Right ventricle myocardium inferior (tissue), 1 donor: ENCODE results near the gene QRFP. TPM values are rescaled to one million over a fixed set of nuclear protein-coding genes. Genes with fewer than 3 reads are reported as not detected.

Experiments
- ATAC-seq: fragments of 200-7000 bp; cut with Tn5 transposase; one replicate; pipeline ENCODE4 v1.9.1; 2020; ENCODE audit warnings: mild to moderate bottlenecking, moderate library complexity
- DNase-seq: peaks from one replicate; pipeline ENCODE4 v3.0.0; 2021; ENCODE audit errors: missing footprints
- intact Hi-C: fragments of 100-400 bp; cut with DNase I; formaldehyde crosslinking; loops from one replicate; pipeline ENCODE4 v1.11.0; 2022
- total RNA-seq: library from RNA; stranded (reverse); fragmentation: NEBNext Ultra II Directional; extraction: Animal tissue kit (Norgen Biotek cat#: 25700); gene quantifications from one replicate; pipeline ENCODE4 v1.2.1, GENCODE V29; 2021
- donor health status: DM: no; HTN: yes; CAD: no; lungs with severe emphysema.

The QRFP gene
- total RNA-seq, 1 donor from 2014 or later = not detected

DNA sequence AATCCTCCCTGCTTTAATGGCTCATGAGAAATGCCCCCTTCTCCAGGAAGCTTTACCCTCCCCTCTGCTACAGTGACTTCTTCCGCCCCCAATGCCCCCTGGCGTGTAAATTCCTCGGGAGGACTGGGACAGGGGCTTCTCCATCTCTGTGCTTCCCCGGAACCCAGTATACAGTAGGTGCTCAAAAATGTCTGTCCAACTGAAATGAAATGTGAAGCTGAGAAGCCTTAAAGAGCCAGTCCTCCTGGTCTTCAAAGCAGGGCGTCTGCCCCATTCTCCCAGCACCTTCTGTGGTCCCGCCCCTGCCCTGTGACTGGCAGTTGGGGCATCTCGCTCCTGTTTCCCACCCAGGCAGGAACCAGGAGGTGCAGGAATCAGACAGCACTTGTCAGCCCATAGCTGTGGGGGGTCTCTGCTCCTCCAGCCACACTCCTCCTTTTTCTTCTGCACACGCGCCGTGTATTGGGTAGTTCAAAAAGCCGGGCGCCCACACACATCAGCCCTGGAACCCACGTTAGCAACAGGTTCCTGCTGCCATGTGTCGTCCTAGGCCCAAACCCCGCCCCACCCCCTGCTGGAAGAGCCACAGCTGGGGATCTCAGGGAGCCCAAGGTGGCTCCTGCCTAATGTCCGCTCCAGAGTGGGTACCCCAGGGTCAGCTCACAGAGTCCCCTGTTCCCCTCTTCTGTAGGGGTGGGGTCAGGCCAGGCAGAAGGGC is 26.4 kb upstream of the QRFP start:
- no peak for DNase-seq
- ATAC-seq = no peak
- intact Hi-C loops = no loop called here

- intact Hi-C loops = no loop called here
- DNase-seq (no peak), ATAC-seq (no peak)
These were observed 25.6 kb upstream of the QRFP start for GRCh38 chr9:130921989-130922892.

DNA sequence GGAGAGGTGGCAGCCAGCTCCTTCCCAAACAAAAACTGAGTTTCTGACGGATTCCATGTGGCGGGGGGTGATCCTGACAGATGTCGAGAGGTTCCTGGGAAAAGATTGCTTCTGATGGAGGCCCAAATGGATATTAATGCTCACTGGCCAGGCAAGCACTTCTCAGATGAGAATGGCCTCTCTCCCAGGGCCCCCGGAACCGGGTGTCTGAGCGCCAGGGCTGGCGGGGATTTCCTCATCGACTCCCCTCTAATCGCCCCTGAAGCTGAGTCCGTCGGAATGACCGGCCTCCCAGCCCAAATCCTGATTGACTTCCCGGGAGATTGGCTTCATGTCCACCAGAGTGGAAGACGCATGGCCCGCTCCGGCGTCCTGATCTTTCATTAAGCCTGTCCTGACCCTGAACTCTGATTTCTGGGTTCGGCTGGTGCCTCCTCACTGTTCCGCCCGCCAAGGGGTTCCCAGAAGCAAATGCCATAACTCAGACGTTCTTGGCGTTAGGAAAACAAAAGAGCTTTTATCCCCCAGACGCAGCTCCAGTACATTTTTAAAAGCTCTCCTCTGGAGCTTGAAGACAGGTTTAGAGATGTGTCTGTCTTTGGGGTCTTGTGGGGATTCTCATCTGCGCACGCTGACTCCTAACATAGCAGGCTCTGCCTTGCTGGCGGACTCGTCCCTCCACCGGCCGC is 24.8 kb upstream of the QRFP start:
- intact Hi-C loops = no loop called here
- DNase-seq (no peak), ATAC-seq (no peak)

- no peak for DNase-seq
- no peak for ATAC-seq
- intact Hi-C loops = no loop called here
These were observed 24.2 kb upstream of the QRFP start for GRCh38 chr9:130920762-130921299.

GRCh38 chr9:130920233-130920632 is 23.6 kb upstream of the QRFP start:
- intact Hi-C loops = no loop called here
- ATAC-seq = no peak

DNA sequence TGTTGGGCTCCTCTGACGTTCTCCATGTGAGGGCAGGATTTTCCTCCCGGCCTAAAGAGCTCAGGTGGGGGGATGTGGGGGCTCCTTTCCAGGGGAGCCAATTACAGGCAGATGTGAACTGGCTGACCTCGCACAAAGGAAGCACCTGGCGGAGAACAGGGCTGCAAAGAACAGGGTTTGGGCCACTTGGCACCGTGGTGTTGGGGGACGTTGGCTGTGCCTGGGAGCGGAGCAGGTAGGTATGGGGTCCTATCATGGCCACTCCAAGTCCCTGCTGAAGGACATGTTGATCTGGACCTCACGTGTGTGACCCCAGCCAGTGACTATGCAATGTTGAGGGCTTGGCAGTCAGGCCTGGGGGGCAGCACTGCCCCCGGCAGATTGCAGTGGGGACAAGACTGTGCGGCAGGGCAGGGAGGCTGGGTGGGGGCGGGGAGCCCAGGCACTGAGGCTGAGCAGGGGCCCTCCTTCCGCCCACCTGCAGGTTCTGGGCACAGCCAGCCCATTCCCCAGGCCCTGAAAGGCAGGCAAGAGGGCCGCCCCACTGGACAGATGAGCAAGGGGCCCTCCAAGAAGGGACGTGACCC is 23.0 kb upstream of the QRFP start:
- DNase-seq = no peak
- intact Hi-C loops = no loop called here
- ATAC-seq = no peak

More at GRCh38 chr9:130920233-130920632, 23.6 kb upstream of the QRFP start:
- no peak for DNase-seq

DNA sequence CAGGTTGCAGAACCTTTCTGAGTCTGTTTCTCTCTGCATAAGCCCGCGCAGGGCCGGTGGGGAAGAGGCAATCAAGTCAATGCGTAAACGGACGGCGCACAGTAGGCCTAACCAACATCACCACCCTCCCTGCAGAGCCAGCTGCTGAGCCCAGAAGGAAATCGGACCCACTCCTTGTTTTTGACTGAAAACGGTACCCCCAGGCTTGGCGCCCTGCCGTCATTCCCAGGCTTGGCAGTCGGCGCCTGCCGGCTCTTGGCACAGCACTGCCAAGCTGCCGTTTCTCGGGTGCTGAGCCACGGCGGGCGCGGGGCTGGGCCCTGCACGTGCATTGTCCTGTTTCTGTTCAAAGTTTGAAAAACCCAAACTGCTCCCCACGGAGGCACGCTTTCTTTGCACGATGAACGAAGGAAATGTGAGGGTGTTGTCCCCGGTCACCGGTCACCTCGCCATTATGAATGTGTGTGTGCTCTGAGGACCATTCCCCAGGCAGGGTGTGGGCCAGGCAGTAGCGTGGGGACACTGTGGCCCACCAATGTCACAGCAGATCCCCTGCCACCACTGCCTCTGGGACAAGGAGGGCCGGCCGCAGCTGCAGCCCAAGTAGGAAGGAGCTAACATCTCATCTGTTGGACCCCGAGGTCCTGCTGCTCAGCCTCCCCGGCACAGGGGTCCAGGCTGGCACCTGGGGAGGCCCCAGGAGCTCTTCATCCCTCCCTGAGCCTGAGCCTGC is 22.4 kb upstream of the QRFP start:
- intact Hi-C loops = no loop called here
- DNase-seq (no peak), ATAC-seq (no peak)

DNA sequence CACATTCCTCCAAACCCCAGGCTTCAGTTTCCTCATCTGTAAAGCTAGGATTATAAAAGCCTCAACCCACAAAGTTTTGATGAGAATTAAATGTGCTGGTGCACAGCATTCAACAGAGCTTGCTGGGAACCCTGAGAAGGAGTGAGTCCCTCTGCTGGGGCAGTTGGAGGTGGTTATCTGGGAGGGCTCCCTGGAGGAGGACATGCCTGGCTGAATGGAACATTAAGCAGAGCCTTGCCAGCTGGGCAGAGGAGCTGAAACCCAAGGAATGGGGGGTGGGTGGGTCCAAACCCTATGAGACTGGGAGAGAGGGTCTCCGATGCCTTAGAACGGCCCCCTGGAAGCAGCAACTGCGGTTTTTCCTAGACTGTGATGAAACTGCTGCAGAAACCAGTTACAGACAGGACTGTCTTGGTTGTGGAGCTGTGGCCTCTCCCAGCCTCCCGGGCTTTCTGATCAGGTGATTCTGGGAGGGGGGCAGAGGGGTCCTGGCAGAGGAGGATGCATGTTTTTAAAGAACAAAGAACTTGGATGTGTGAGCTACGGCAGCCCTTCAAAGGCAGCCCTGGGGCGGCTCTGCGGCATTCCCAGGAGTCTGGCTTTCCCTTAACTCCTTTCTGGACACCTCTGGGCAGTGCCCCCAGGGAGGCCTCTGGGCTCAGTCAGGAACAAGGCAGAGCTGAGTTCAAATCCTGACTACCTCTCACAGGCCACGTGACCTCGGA is 21.7 kb upstream of the QRFP start:
- no peak for DNase-seq
- no peak for ATAC-seq
- intact Hi-C loops = no loop called here

DNA sequence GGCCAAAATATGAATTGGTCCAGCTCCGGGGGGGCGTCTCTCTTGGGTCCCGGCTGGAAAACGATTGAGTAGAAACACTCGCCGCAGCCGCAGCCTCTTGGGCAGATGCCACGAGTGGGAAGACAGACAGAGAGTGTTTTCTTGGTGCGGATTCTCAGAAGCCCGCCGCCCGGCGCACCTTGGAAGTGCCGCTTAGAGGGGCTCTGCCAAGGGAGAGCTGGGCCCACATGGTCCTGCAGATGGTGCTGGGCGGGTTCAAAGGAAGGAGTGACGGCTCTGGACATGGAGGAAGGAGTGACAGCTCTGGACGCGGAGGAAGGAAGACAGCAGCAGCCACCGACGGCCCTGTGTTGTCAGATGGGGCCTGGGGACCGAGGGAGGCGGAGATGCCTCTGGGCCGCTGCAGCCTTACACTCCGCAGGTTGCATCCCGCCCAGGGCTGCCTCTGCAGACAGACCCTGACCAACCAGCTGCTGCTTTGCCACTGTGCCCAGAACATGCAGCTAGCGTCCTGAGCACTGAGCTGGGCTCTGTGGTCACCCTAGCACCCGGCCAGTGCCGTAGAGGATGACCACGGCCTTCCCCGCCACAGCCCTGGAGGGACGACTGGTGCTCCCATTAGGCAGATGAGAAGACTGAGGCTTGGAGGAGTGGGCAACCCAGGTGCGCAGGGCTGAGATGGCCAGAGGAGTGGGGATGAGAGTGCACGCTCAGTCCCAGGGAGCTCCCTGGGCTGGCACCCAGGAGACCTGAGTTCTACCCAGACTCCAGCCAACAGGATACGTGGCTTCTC is 20.8 kb upstream of the QRFP start:
- ATAC-seq = no peak
- no peak for DNase-seq
- intact Hi-C loops = no loop called here

GRCh38 chr9:130915096-130915447 is 18.5 kb upstream of the QRFP start:
- DNase-seq = no peak
- no peak for ATAC-seq
- intact Hi-C loops = no loop called here

- DNase-seq (no peak), ATAC-seq (no peak)
- intact Hi-C loops = no loop called here
These were observed 17.9 kb upstream of the QRFP start for GRCh38 chr9:130914417-130915095.

- ATAC-seq = no peak
- intact Hi-C loops = no loop called here
- DNase-seq = no peak
These were observed 17.2 kb upstream of the QRFP start for GRCh38 chr9:130913599-130914416.

DNA sequence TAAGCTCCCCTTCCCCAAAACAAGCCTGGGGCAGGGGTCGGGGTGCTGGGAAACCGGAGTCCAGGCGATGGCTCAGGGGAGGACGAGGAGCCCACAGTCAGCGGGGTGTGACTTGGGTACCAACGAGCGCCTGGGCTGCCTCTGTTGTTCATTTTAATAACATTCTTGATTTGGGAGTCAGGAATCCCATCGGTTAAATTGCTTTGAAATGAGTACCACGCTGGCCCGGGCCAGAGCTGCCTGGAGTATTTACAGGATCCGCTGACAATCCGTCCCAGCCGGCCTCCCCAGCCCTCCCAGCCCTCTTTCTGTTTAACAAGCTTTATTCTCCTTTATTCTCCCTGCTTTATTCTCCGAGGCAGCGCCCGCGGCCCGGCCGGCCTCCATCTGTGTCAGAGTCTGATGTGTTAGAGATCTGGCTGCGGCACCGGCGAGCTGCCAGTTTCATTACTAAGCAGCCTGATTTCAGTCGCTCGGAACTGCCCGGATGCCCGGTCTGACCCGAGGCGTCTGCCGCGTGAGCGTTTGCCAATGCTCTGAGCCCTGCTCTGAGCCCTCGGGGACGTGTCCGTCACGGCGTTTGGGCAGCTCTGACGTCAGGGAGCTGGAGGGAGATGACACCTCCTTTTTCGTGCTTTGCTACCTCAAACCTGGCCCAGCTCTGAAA is 16.5 kb upstream of the QRFP start:
- ATAC-seq (no peak), DNase-seq (no peak)
- intact Hi-C loops = no loop called here

DNA sequence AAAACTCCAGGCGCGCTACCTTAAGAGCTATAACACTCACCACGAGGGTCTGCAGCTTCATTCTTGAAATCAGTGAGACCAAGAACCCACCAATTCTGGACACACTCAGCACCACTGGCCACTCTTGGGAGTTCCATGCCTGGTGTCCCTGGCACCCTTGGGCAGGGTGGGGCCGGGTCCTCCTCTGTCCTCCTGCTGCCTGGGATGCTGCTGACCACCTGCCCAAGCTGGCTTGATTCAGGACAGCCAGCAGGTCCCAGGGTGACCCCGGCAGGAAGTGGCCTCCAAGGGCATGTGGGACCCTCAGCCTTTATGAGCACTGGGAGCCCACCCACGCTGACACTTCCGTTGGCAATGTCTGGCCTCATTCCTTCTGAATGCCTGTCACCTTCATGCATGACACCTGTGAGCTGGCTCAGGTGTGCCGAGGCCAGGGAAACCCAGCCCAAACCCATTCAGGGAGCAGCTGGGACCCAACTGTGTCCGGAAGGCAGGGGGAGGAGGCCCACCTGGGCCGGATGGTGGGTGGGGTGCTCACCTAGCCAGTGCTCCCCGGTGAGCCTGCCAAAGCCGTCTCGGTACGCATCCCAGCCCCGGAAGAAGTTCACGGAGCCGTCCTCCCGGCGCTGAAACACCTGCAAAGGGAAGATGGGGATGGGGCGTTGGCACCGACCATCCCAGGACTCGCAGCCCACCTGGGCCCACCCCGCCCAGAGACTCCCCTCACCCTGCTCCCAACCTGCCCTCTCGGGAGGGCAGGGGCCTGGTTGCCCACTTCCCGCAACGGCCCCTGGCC is 14.8 kb upstream of the QRFP start:
- intact Hi-C loops = no loop called here
- DNase-seq (no peak), ATAC-seq (no peak)
